ENCODE measurements around the gene ALKBH6. TPM values are rescaled to one million over a fixed set of nuclear protein-coding genes. Genes with fewer than 3 reads are reported as not detected.

Gene ALKBH6
- total and polyA plus RNA-seq, 9 of the 15 experiments (the other 6 are each of a cell fraction or from before 2014, with no cell fraction given) = 0.67 to 62.0 (median 34.5) TPM

DNA sequence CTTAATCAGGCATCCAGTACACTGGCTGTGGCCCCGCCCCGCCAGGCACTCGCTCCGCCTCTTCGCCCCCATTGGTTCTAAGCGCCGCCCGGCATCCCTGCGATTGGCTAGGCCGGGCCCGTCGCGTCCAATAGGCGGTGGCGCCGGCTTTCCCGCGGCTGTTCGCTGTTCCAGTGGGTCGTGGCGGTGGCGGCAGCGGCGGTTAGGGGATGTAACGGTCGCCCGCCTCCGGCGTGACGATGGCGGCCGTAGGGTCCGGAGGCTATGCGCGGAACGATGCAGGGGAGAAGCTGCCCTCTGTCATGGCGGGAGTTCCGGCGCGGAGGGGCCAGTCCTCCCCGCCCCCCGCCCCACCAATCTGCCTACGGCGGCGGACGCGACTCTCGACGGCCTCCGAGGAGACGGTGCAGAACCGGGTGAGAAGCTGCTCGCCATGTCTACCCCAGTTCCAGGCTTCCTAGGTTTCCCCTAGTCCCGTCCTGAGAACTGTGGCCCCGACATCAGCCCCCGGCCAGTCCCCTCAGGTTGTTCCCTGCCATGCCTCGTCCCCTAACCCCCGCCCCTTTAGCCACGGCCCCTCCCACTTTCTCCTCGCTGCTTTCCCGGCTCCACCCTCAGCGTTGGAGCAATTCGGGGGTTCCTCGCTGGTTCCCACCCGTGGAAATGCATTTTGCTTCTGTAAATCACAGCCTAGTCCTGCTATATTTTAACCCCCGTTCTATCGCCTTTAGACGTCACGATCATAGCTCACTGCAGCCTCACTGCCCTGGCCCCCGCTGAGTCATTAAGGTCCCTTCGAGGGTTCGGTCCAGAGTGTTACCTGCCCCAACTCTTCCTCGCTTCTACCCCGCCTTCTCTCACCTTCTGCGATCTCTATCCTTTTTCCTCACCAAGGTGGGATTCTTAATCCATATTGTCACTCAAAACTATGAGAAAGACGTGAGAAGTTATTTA, 41.0 kb upstream of the ALKBH6 start, which contains the start of gene WDR62 (continued):
- no peak for TF ChIP-seq ZFP36 (IDR thresholded peaks at IDR 0.05; ENCODE audit: low read depth, low read length, partially characterized antibody)
- no peak for TF ChIP-seq ERF (CRISPR knock-in tag; IDR thresholded peaks at IDR 0.05)
- TF ChIP-seq, protein P1, sequence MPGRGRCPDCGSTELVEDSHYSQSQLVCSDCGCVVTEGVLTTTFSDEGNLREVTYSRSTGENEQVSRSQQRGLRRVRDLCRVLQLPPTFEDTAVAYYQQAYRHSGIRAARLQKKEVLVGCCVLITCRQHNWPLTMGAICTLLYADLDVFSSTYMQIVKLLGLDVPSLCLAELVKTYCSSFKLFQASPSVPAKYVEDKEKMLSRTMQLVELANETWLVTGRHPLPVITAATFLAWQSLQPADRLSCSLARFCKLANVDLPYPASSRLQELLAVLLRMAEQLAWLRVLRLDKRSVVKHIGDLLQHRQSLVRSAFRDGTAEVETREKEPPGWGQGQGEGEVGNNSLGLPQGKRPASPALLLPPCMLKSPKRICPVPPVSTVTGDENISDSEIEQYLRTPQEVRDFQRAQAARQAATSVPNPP (IDR thresholded peaks at IDR 0.05; ENCODE audit: borderline replicate concordance, insufficient read depth, insufficient read length) = no peak
- TF ChIP-seq, protein P2, sequence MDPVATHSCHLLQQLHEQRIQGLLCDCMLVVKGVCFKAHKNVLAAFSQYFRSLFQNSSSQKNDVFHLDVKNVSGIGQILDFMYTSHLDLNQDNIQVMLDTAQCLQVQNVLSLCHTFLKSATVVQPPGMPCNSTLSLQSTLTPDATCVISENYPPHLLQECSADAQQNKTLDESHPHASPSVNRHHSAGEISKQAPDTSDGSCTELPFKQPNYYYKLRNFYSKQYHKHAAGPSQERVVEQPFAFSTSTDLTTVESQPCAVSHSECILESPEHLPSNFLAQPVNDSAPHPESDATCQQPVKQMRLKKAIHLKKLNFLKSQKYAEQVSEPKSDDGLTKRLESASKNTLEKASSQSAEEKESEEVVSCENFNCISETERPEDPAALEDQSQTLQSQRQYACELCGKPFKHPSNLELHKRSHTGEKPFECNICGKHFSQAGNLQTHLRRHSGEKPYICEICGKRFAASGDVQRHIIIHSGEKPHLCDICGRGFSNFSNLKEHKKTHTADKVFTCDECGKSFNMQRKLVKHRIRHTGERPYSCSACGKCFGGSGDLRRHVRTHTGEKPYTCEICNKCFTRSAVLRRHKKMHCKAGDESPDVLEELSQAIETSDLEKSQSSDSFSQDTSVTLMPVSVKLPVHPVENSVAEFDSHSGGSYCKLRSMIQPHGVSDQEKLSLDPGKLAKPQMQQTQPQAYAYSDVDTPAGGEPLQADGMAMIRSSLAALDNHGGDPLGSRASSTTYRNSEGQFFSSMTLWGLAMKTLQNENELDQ (CRISPR knock-in tag; IDR thresholded peaks at IDR 0.05; ENCODE audit: borderline replicate concordance) = no peak
- TF ChIP-seq ZNF124 (CRISPR knock-in tag; IDR thresholded peaks at IDR 0.05) = no peak
- TF ChIP-seq, protein P3, sequence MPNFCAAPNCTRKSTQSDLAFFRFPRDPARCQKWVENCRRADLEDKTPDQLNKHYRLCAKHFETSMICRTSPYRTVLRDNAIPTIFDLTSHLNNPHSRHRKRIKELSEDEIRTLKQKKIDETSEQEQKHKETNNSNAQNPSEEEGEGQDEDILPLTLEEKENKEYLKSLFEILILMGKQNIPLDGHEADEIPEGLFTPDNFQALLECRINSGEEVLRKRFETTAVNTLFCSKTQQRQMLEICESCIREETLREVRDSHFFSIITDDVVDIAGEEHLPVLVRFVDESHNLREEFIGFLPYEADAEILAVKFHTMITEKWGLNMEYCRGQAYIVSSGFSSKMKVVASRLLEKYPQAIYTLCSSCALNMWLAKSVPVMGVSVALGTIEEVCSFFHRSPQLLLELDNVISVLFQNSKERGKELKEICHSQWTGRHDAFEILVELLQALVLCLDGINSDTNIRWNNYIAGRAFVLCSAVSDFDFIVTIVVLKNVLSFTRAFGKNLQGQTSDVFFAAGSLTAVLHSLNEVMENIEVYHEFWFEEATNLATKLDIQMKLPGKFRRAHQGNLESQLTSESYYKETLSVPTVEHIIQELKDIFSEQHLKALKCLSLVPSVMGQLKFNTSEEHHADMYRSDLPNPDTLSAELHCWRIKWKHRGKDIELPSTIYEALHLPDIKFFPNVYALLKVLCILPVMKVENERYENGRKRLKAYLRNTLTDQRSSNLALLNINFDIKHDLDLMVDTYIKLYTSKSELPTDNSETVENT (CRISPR knock-in tag; IDR thresholded peaks at IDR 0.05) = no peak; the same call in 1 of the 2 replicates
- no peak; a peak in 1 of 3 replicates for TF ChIP-seq CBX3 (IDR thresholded peaks at IDR 0.05; ENCODE audit: borderline replicate concordance in 1 of 2, low read length in 2 of 2)
- no peak for TF ChIP-seq ZNF311 (CRISPR knock-in tag; IDR thresholded peaks at IDR 0.05)
- TF ChIP-seq HDGF (IDR thresholded peaks at IDR 0.05) = no peak
- TF ChIP-seq MCM3 (IDR thresholded peaks at IDR 0.05) = no peak
- no peak for TF ChIP-seq EZH2 (IDR thresholded peaks at IDR 0.05; ENCODE audit: borderline replicate concordance, low read depth, low read length)
- peak; percentile 88 for TF ChIP-seq NEUROD1 (IDR thresholded peaks at IDR 0.05; ENCODE audit: borderline replicate concordance, low read depth, low read length, partially characterized antibody)
- TF ChIP-seq, protein P4, sequence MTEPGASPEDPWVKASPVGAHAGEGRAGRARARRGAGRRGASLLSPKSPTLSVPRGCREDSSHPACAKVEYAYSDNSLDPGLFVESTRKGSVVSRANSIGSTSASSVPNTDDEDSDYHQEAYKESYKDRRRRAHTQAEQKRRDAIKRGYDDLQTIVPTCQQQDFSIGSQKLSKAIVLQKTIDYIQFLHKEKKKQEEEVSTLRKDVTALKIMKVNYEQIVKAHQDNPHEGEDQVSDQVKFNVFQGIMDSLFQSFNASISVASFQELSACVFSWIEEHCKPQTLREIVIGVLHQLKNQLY (CRISPR knock-in tag; conservative IDR thresholded peaks at IDR 0.05) = no peak
- TF ChIP-seq DPF2 (IDR thresholded peaks at IDR 0.05) = no peak
- TF ChIP-seq ELF1 (tag; IDR thresholded peaks at IDR 0.05) = no peak
- TF ChIP-seq, protein P5, sequence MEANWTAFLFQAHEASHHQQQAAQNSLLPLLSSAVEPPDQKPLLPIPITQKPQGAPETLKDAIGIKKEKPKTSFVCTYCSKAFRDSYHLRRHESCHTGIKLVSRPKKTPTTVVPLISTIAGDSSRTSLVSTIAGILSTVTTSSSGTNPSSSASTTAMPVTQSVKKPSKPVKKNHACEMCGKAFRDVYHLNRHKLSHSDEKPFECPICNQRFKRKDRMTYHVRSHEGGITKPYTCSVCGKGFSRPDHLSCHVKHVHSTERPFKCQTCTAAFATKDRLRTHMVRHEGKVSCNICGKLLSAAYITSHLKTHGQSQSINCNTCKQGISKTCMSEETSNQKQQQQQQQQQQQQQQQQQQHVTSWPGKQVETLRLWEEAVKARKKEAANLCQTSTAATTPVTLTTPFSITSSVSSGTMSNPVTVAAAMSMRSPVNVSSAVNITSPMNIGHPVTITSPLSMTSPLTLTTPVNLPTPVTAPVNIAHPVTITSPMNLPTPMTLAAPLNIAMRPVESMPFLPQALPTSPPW (CRISPR knock-in tag; IDR thresholded peaks at IDR 0.05) = peak; percentile 36
- no peak for TF ChIP-seq TCF3 (CRISPR knock-in tag; IDR thresholded peaks at IDR 0.05)

All from K562 (cell line).